ENCODE data around the gene ALKAL2. TPM values are rescaled to one million over a fixed set of nuclear protein-coding genes. Genes with fewer than 3 reads are reported as not detected.

Gene ALKAL2
- total RNA-seq, 4 donors from 2014 or later, result 1.2 to 15.5 (median 3.4) TPM

GRCh38 chr2:259789-260331 is 28.0 kb downstream of the ALKAL2 start:
- no peak for DNase-seq (ENCODE audit: low spot score in 2 of 2)
- 97 to 98% methylated on average over 2 of the region's 2 CpGs for WGBS, 2 donors
- intact Hi-C loops (cut with DNase I; ENCODE audit: low total_unique reads), result no loop called here

DNA sequence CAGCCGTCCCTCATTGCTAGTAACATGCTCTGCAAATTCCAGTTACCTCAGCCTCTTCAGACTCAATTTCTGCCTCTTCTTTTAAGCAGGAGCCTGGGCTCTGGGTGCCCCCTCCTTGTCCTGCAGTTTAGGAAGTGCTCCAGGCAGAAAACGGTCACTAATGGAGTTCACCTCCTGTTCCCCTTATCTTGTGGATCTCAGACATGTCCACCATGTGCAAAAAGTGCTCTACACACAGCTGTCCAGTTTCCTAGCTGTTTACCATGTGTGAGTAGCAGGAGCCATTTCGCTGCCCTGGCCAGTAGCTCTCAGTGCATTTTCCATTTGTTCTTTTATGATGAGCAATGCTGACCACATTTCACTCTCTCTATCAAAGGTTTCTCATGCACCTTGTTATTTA is 29.0 kb downstream of the ALKAL2 start:
- WGBS, 2 donors, result 96% methylated on average over 3 of the region's 3 CpGs
- TF ChIP-seq CTCF (IDR thresholded peaks at IDR 0.05) (no peak), POLR2A (IDR thresholded peaks at IDR 0.05) (no peak)
- DNase-seq (ENCODE audit: low spot score in 2 of 2), result no peak
- intact Hi-C loops (cut with DNase I; ENCODE audit: low total_unique reads), result no loop called here
- no peak overlapping the region for H3K4me3 ChIP-seq (ENCODE audit: low read depth, poor library complexity, severe bottlenecking)

More at GRCh38 chr2:259789-260331, 28.0 kb downstream of the ALKAL2 start:
- no peak overlapping the region for H3K4me3 ChIP-seq (ENCODE audit: low read depth, poor library complexity, severe bottlenecking)
- no peak for TF ChIP-seq CTCF (IDR thresholded peaks at IDR 0.05)
- no peak for TF ChIP-seq POLR2A (IDR thresholded peaks at IDR 0.05)

DNA sequence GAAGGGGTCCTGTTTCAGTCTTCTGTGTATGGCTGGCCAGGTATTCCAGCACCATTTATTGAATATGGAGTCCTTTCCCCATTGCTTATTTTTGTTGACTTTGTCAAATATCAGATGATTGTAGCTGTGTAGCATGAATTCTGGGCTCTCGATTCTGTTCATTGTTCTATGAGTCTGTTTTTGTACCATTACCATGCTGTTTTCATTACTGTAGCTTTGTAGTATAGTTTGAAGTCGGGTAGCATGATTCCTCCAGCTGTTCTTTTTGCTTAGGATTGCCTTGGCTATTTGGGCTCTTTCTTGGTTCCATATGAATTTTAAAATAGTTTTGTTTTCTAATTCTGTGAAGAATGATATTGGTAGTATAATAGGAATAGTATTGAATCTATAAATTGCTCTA is 30.0 kb downstream of the ALKAL2 start:
- WGBS, 2 donors, result 95 to 96% methylated on average over 2 of the region's 2 CpGs
- no peak for DNase-seq (ENCODE audit: low spot score in 2 of 2)
- TF ChIP-seq CTCF (IDR thresholded peaks at IDR 0.05) (no peak), POLR2A (IDR thresholded peaks at IDR 0.05) (no peak)
- no peak overlapping the region for H3K4me3 ChIP-seq (ENCODE audit: low read depth, poor library complexity, severe bottlenecking)
- intact Hi-C loops (cut with DNase I; ENCODE audit: low total_unique reads), result no loop called here

GRCh38 chr2:257429-257828 is 30.5 kb downstream of the ALKAL2 start:
- DNase-seq (ENCODE audit: low spot score in 2 of 2), result no peak
- intact Hi-C loops (cut with DNase I; ENCODE audit: low total_unique reads), result no loop called here
- no peak overlapping the region for H3K4me3 ChIP-seq (ENCODE audit: low read depth, poor library complexity, severe bottlenecking)
- no peak for TF ChIP-seq POLR2A (IDR thresholded peaks at IDR 0.05)
- no peak for TF ChIP-seq CTCF (IDR thresholded peaks at IDR 0.05)
- 86 to 94% methylated on average over 3 of the region's 3 CpGs for WGBS, 2 donors

- intact Hi-C loops (cut with DNase I; ENCODE audit: low total_unique reads), result no loop called here
Measured at GRCh38 chr2:256094-256493, 31.8 kb downstream of the ALKAL2 start.

More at GRCh38 chr2:256094-256493, 31.8 kb downstream of the ALKAL2 start:
- no peak for DNase-seq (ENCODE audit: low spot score in 2 of 2)
- TF ChIP-seq POLR2A (IDR thresholded peaks at IDR 0.05) (no peak), CTCF (IDR thresholded peaks at IDR 0.05) (no peak)
- no peak overlapping the region for H3K4me3 ChIP-seq (ENCODE audit: low read depth, poor library complexity, severe bottlenecking)
- 97% methylated on average over 3 of the region's 3 CpGs for WGBS, 2 donors

Measured in lower leg skin (tissue), 4 donors.